ENCODE data around the gene GRIK5.

DNA sequence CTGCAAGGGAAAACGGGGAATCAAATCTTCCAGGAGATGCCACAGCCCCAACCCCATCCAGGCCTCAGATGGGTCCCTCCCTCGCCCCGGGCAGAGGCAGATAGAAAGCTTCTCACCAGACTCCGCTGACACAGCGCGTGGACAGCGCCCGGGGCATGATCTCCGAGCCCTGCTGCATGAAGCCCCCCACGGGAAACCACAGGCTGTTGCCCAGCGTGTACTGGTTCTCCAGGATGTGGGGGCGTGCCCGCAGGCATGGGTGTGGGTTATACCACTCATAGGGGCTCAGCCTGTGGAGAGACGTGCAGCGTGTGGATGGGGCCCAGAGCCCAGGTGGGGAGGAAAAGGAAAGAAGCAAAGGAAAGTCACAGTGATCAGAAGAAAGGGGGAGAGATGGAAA, 48.8 kb downstream of the GRIK5 start:
- TF ChIP-seq, protein P1, sequence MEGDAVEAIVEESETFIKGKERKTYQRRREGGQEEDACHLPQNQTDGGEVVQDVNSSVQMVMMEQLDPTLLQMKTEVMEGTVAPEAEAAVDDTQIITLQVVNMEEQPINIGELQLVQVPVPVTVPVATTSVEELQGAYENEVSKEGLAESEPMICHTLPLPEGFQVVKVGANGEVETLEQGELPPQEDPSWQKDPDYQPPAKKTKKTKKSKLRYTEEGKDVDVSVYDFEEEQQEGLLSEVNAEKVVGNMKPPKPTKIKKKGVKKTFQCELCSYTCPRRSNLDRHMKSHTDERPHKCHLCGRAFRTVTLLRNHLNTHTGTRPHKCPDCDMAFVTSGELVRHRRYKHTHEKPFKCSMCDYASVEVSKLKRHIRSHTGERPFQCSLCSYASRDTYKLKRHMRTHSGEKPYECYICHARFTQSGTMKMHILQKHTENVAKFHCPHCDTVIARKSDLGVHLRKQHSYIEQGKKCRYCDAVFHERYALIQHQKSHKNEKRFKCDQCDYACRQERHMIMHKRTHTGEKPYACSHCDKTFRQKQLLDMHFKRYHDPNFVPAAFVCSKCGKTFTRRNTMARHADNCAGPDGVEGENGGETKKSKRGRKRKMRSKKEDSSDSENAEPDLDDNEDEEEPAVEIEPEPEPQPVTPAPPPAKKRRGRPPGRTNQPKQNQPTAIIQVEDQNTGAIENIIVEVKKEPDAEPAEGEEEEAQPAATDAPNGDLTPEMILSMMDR (conservative IDR thresholded peaks at IDR 0.05) = no peak
- no peak for TF ChIP-seq ZFX (IDR thresholded peaks at IDR 0.05)
